Body of pancreas (tissue), 4 donors: ENCODE measurements around the gene C16orf92. TPM values are rescaled to one million over a fixed set of nuclear protein-coding genes. Genes with fewer than 3 reads are reported as not detected.

Experiments used
- ATAC-seq: fragments of 150-250 bp; one replicate; pipeline ENCODE4 v1.9.1; 2016
- DNase-seq, 4 donors: peaks; one replicate each; pipeline ENCODE4 v3.0.0-alpha.2; 2019
- H3K27ac ChIP-seq, 4 donors: fragments of 200-600 bp; sonication (generic); 1 replicate in 3 of 4; 2 replicates in 1 of 4; pipeline versions ENCODE4 v1.5.1 to v1.6.1; 2016 to 2019; ENCODE audit warnings: mild to moderate bottlenecking in 1 of 4, mixed read lengths in 1 of 4, moderate library complexity in 1 of 4
- H3K27me3 ChIP-seq, 2 donors: fragments of 200-600 bp; sonication (generic); one replicate each; pipeline ENCODE4 v1.6.0; 2016; ENCODE audit warnings: mild to moderate bottlenecking in 1 of 2
- H3K36me3 ChIP-seq, 2 donors: fragments of 200-600 bp; sonication (generic); replicated peaks in 1 of 2; 2 replicates each; pipeline ENCODE4 v1.5.1; 2016; ENCODE audit warnings: low read depth in 2 of 2; ENCODE audit not compliant: insufficient read depth in 1 of 2
- H3K4me1 ChIP-seq: fragments of 200-600 bp; sonication (generic); one replicate; pipeline ENCODE4 v1.6.0; 2016
- H3K4me3 ChIP-seq, 2 donors: fragments of 200-600 bp; sonication (generic); 1 replicate in 1 of 2; 2 replicates in 1 of 2; pipeline ENCODE4 v1.5.1; 2016 to 2019
- H3K9me3 ChIP-seq, 3 donors: fragments of 200-600 bp; sonication (generic); 1 replicate in 2 of 3; 2 replicates in 1 of 3; pipeline ENCODE4 v1.5.1; 2016
- CTCF ChIP-seq, 7 experiments: fragments of 450-650 bp in 4 of 7; fragments of 200-600 bp in 3 of 7; sonication (generic) in 3 of 7; IDR thresholded peaks; one replicate each; pipeline ENCODE4 v1.5.1; 2016 to 2019; ENCODE audit warnings: antibody characterized with exemption in 7 of 7
- POLR2A ChIP-seq, 3 donors: fragments of 450-650 bp; IDR thresholded peaks; one replicate each; pipeline ENCODE4 v1.6.1; 2016; ENCODE audit warnings: antibody characterized with exemption in 3 of 3, mild to moderate bottlenecking in 2 of 3
- WGBS, 2 donors: methylation state at CpG; one replicate each; pipeline ENCODE4 v1.1.5; 2017; 5-methylcytosine and 5-hydroxymethylcytosine counted together
- intact Hi-C: fragments of 100-400 bp; cut with DNase I; formaldehyde crosslinking; loops from one replicate; pipeline ENCODE4 v1.15.1; 2023
- total RNA-seq, 2 donors: library from RNA; depleted of rRNA; stranded (reverse); fragments of >200 nt; gene quantifications; one replicate each; pipeline ENCODE4 v1.1.0, GENCODE V29; 2016

The C16orf92 gene
- total RNA-seq, 2 donors from 2014 or later, result not detected

DNA sequence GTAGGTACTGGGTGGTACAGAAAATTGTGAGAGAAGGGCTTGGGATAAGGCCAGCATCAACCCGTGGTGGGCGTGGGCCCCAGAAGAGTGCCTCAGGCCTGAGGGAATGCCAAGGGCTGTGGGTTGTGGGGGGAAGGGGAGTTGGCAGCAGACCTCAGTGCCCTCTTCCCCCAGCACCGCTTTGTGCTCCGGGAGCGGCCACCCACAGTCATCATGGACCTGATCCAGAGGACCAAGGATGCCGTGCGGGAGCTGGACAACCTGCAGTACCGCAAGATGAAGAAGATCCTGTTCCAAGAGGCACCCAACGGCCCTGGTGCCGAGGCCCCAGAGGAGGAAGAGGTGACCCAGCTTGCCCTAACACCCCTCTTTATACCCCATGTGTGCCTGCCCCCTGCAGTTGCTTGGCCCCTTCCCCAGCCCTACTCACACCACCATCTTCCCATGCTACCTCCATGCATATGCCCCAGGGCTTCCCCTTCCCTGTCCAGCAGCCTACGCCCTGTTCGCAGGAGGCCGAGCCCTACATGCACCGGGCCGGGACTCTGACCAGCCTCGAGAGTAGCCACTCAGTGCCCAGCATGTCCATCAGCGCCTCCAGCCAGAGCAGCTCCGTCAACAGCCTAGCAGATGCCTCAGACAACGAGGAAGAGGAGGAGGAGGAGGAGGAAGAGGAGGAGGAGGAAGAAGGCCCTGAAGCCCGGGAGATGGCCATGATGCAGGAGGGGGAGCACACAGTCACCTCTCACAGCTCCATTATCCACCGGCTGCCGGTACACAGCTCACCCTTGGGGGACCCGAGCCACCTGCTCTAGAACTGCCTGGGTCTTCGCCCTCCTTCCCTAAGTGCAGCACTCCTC lies 40.2 kb upstream of the C16orf92 start:
- TF ChIP-seq CTCF (IDR thresholded peaks at IDR 0.05) (no peak), POLR2A (IDR thresholded peaks at IDR 0.05) (no peak)
- no peak for DNase-seq
- 92% methylated on average over 18 to 24 of the region's 24 CpGs for WGBS, 2 donors
- ATAC-seq, result no peak
- Histone ChIP-seq H3K36me3 (peaks cover 36 to 77% of the 10 kb centered on the region in 2 donors), H3K9me3 (no peaks in the 10 kb centered on the region), H3K4me1 (no peaks in the 10 kb centered on the region), H3K27ac (no peak overlapping the region), H3K27me3 (no peaks in the 10 kb centered on the region), H3K4me3 (no peak overlapping the region)
- intact Hi-C loops, result no loop called here

- intact Hi-C loops, result no loop called here
- H3K9me3 ChIP-seq, result no peaks in the 10 kb centered on the region
- no peak overlapping the region for H3K27ac ChIP-seq
- no peak for ATAC-seq
- no peaks in the 10 kb centered on the region for H3K27me3 ChIP-seq
- no peak for DNase-seq
- TF ChIP-seq CTCF (IDR thresholded peaks at IDR 0.05), result no peak
- TF ChIP-seq POLR2A (IDR thresholded peaks at IDR 0.05), result no peak
- WGBS, 2 donors, result 75 to 85% methylated on average over 11 to 12 of the region's 12 CpGs
- no peak overlapping the region for H3K4me3 ChIP-seq
- no peaks in the 10 kb centered on the region for H3K4me1 ChIP-seq
- peaks cover 36 to 73% of the 10 kb centered on the region in 2 donors for H3K36me3 ChIP-seq
These were observed 39.4 kb upstream of the C16orf92 start for GRCh38 chr16:29983420-29984136.

GRCh38 chr16:29984137-29984763 lies 38.7 kb upstream of the C16orf92 start:
- intact Hi-C loops, result no loop called here
- H3K27ac ChIP-seq, result no peak overlapping the region
- peaks cover 36 to 68% of the 10 kb centered on the region in 2 donors for H3K36me3 ChIP-seq
- no peak for ATAC-seq
- no peak overlapping the region for H3K4me3 ChIP-seq
- H3K27me3 ChIP-seq, result no peaks in the 10 kb centered on the region
- DNase-seq, result no peak
- H3K9me3 ChIP-seq, result no peaks in the 10 kb centered on the region
- 73 to 87% methylated on average over 6 of the region's 6 CpGs for WGBS, 2 donors
- H3K4me1 ChIP-seq, result no peaks in the 10 kb centered on the region
- TF ChIP-seq CTCF (IDR thresholded peaks at IDR 0.05) (no peak), POLR2A (IDR thresholded peaks at IDR 0.05) (no peak)

DNA sequence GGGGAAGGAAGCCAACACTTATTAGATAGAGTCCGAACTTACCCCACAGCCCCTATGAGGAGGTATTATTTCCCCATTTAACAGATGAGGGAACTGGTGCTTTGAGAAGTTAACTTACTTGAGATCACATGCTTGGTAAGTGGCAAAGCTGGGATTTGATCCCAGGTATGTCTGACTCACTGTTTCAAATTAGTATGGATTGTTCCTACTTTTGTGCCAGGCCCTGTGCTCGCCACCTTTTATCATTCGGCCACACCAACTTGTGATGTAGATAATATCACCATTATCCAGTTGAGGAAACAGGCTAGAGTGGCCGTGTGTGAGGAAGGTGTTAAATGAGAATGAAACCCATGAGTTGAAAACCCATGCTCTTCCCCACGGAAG lies 38.2 kb upstream of the C16orf92 start:
- no peak for TF ChIP-seq CTCF (IDR thresholded peaks at IDR 0.05)
- TF ChIP-seq POLR2A (IDR thresholded peaks at IDR 0.05), result no peak
- intact Hi-C loops, result no loop called here
- Histone ChIP-seq H3K4me3 (no peak overlapping the region), H3K36me3 (peaks cover 36 to 64% of the 10 kb centered on the region in 2 donors), H3K27ac (no peak overlapping the region), H3K9me3 (no peaks in the 10 kb centered on the region), H3K27me3 (no peaks in the 10 kb centered on the region), H3K4me1 (no peaks in the 10 kb centered on the region)
- 86 to 90% methylated on average over 5 of the region's 5 CpGs for WGBS, 2 donors
- DNase-seq (no peak), ATAC-seq (no peak)
